GM13977 (cell line): ENCODE measurements around the gene IGFBPL1.

Experiments used
- DNase-seq: peaks from one replicate; pipeline ENCODE4 v3.0.0; 2012; ENCODE audit warnings: low spot score
- in situ Hi-C: fragments of 300-500 bp; cut with MboI; formaldehyde crosslinking; loops from one replicate; pipeline ENCODE4 v1.12.0; 2022; ENCODE audit warnings: low sequenced_read_pairs, low pct_unique_long_range_greater_than_20kb, mixed read lengths, inconsistent platforms; ENCODE audit not compliant: unreplicated experiment
- TF ChIP-seq, protein P1 (sequence below): IDR thresholded peaks from 2 replicates; pipeline ENCODE4 v1.5.1; 2012; ENCODE audit warnings: mild to moderate bottlenecking, control low read depth; ENCODE audit not compliant: insufficient read depth; ENCODE audit errors: extremely low read depth, missing control alignments

The IGFBPL1 gene

DNA sequence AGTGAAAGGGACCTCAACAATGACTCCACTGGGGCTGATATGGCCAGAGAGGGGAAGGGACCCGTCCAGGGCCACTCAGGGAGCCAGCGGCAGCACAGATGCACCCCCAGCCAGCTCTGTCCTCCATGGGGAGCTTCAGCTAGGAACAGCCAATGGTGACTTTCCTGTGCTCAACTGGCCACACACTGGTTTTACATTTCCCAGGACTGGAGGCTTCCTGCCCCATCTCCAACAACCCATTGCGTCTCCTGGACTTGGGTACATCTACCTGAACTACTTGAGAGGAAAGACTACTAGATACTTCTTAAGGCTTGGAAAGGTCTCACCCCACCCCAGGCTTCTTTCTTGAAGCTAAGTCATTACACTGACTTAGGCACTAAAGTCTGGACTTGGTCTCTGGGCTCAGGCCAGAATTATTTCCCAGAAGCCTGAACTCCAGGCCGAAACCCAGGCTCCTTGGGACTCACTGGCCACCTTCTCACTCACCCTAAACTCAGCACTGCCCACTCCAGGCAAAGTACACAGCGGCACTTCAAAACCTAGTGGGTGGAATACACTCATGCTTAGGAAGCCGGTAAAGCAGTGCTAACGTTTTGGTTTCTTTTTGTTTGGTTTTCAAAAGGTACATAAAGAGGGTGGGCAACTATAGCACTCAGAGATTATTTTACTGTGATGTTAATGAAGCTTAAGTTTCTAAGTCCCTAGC lies 1.5 kb downstream of the IGFBPL1 start:
- TF ChIP-seq, protein P1, sequence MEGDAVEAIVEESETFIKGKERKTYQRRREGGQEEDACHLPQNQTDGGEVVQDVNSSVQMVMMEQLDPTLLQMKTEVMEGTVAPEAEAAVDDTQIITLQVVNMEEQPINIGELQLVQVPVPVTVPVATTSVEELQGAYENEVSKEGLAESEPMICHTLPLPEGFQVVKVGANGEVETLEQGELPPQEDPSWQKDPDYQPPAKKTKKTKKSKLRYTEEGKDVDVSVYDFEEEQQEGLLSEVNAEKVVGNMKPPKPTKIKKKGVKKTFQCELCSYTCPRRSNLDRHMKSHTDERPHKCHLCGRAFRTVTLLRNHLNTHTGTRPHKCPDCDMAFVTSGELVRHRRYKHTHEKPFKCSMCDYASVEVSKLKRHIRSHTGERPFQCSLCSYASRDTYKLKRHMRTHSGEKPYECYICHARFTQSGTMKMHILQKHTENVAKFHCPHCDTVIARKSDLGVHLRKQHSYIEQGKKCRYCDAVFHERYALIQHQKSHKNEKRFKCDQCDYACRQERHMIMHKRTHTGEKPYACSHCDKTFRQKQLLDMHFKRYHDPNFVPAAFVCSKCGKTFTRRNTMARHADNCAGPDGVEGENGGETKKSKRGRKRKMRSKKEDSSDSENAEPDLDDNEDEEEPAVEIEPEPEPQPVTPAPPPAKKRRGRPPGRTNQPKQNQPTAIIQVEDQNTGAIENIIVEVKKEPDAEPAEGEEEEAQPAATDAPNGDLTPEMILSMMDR = no peak
- in situ Hi-C loops = no loop called here
- no peak for DNase-seq

DNA sequence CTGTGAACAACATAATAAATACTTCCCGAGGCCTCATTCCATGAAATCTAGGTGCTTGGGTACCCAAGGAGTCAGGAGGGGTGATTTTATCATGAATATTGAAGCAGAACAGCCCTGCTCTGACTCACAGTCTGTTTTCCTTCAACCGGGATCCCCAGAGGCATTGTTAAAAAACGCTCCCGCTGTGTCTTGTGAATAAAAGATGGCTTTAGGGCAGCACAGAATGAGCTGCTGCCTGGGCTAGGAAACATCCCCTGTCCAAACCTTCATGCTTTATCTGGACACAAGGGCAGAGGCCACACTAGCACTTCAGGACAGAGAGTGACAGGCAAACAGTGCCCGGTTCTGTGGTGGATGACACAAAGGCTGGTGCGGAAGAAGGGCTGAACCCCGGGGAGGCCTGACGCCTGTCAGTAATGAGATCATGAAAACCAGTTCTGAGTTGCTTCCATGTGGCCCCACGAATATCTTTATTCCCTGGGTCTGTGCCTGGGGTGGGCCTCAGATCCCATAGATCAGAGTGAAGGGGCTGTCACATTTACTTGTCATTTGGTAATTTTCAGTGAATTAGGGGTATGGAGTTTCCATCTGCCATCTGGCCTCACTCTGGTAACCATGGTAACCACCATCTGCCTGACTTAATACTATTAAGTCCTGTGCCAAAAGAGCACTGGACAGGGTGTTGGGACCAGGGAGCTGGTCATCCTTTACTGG lies 2.6 kb downstream of the IGFBPL1 start:
- no peak for DNase-seq
- in situ Hi-C loops = no loop called here
- TF ChIP-seq, protein P1 = no peak

DNA sequence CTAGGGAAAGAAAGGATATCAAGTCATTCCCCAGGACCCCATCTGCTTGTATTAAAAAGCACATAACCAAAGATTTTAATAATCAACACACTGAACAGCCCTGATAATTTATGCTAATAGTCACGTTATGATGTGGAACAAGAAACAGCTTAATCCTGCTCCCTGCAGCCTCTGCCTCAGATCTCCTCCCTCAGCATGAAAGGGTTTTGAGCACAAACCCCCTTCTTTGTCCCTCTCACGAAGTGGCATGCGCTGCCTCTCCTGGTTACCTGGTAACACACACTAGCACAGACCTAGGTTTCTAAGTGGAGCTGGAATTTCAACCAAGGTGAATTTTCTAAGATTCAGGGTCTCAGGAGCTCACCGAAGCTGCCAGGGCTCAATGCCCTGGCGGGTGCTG lies 5.1 kb downstream of the IGFBPL1 start:
- TF ChIP-seq, protein P1 = no peak
- DNase-seq = no peak
- in situ Hi-C loops = no loop called here

DNA sequence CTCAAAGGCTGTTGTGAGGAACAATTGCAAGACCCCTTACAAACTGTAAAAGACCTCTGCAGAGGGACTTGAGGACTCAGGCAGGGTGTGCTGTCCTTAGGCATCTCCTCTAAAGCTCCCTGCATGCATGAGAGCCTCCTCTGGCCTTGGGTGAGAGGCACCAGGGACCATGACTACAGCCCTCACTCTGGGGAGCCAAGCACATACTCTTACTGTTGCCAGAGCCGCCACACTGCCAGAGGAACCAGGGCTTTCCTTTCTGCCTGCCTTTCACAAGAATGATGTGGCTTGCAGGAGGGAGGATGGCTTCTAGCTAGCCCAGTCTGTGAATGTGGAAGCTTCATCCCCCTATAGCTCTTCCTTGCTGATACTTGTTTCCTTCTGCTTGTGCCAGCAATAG lies 5.9 kb downstream of the IGFBPL1 start:
- no peak for DNase-seq
- in situ Hi-C loops = no loop called here
- TF ChIP-seq, protein P1 = no peak

DNA sequence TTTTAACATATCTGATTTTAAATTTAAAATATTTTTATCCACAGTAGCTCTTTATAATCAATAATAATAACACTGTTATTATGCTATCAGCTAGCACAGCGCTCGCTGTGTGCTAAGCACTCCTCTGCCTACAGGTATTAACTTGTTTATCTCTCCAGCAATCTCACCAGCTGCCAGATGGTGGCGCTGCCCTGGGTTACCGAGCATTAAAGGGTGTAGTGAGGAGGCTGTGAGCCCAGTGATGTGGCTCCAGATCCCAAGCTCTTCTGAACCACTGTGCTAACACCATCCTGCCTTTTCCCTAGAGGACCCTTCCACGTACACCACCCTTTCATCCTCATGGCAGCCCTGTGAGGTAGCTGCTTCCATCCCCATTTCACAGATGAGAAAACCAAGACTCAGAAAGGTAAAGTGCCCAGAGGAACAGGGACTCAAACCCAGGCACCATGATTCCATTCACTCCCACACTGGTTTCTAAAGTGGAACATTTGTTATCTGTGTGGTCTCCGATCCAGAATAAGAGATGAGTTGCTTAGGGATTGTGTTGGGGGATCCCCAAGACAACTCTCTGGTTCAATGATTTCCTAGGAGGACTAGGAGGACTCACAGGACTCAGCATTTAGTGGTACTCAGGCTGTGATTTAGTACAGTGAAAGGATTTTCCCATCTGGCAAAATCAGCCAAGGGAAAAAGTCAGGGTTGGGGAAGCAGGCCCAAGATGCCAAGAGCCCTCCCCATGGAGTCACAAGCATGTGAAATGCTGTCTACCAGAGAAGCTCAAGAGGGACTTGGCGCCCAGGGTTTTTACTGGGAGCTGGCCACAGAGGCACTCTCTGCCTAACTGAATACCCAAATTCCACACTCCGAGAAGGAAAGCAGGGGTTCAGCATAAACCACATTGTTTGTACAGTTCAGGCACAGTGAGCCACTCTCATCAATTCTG lies 7.0 kb downstream of the IGFBPL1 start:
- in situ Hi-C loops = no loop called here
- no peak for DNase-seq
- TF ChIP-seq, protein P1 = peak; percentile 82

DNA sequence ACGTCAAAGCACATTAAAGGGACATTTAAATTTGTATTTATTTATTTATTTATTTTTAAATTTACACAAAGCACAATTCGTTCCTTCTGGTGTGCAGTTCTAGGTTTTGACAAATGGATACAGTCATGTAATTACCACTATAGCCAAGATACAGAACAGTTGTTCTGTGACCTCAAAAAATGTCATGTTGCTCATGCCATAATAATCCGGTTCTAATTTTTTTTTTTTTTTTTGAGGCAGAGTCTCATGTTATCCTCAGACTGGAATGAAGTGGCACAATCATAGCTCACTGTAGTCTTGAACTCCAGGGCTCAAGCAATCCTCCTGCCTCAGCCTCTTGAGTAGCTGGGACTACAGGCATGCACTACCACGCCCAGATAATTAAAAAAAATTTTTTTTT lies 7.8 kb downstream of the IGFBPL1 start:
- no peak for DNase-seq
- TF ChIP-seq, protein P1 = no peak
- in situ Hi-C loops = no loop called here
